ENCODE data around the gene RAPGEF5.
"Not testable (repeated sequence)": the region's sequence is repeated elsewhere in the genome, so short reads cannot be mapped to it uniquely, and the experiment has no call there.

The RAPGEF5 gene

DNA sequence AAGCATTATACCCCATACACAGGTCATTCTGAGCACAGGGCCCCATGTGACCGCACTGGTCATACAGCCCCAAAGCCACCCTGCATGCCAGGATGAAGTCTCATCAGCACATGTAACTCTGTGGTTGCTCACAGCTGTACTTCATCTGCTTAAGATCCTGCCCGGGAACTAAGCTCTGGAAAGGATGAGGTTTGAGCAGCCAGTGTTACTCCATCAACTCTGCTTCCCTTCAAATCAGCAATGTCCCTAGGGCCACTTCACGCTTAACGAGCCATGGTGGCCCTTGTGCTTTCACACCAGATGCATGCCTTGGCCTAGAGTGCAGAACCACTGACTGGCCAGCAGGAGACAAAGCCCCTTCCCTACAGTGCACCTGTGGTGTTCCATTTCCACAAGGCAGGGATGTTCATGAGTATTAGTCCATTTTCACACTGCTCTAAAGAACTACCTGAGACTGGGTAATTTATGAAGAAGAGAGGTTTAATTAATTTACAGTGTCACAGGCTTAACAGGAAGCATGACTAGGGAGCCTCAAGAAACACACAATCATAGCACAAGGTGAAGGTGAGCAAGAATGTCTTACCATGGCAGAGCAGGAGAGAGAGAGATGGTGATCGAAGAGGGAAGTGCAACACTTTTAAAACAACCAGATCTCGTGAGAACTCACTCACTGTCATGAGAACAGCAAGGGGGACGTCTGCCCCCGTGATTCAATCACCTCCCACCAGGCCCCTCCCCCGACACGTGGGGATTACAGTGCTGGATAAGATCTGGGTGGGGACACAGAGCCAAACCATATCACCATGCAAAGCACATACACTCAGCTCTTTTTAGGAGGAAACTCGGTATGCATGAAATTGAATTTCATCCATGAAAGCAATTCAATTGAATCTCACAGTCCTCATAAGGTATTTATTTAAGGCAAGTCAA lies 262.3 kb downstream of the RAPGEF5 start:
- Histone ChIP-seq H3K27me3 (ENCODE audit: control insufficient read depth, insufficient read depth, low read length) (no peaks in the 10 kb centered on the region), H3K9me3 (ENCODE audit: control insufficient read depth, low read length) (no peaks in the 10 kb centered on the region), H3K79me2 (no peaks in the 10 kb centered on the region), H3K4me1 (no peaks in the 10 kb centered on the region), H3K9ac (no peak overlapping the region), H3K4me3 (ENCODE audit: low read depth, low read length) (no peak overlapping the region), H3K4me2 (ENCODE audit: low read length) (no peak overlapping the region), H3K27ac (no peak overlapping the region), H2AFZ (no peak overlapping the region), H3K36me3 (ENCODE audit: control insufficient read depth, insufficient read depth, low read length) (no peaks in the 10 kb centered on the region)
- TF ChIP-seq, protein P1, sequence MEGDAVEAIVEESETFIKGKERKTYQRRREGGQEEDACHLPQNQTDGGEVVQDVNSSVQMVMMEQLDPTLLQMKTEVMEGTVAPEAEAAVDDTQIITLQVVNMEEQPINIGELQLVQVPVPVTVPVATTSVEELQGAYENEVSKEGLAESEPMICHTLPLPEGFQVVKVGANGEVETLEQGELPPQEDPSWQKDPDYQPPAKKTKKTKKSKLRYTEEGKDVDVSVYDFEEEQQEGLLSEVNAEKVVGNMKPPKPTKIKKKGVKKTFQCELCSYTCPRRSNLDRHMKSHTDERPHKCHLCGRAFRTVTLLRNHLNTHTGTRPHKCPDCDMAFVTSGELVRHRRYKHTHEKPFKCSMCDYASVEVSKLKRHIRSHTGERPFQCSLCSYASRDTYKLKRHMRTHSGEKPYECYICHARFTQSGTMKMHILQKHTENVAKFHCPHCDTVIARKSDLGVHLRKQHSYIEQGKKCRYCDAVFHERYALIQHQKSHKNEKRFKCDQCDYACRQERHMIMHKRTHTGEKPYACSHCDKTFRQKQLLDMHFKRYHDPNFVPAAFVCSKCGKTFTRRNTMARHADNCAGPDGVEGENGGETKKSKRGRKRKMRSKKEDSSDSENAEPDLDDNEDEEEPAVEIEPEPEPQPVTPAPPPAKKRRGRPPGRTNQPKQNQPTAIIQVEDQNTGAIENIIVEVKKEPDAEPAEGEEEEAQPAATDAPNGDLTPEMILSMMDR (IDR thresholded peaks at IDR 0.05), result no peak

DNA sequence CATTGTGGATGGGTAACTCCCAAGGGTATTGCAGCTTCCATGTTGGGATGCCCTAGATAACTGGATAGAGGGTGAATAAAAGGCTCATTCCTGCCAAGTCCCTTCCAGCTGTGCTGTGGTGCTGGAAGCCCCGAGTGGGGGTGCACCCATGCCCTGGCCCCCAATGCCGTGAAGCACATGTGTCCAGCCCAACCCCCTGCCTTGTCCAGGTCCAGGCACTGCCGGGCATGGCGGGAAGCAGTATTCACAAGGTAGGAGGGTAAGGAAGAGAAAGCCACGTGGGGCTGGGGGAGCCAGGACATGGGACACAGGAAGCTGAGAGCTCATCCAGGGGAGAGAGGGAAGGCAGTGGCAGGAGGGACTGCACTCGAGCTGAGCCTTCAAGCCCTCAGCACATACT lies 263.0 kb downstream of the RAPGEF5 start:
- H3K27ac ChIP-seq, result no peak overlapping the region
- TF ChIP-seq, protein P1 (IDR thresholded peaks at IDR 0.05), result no peak
- H3K4me2 ChIP-seq (ENCODE audit: low read length), result no peak overlapping the region
- no peaks in the 10 kb centered on the region for H3K27me3 ChIP-seq (ENCODE audit: control insufficient read depth, insufficient read depth, low read length)
- H3K36me3 ChIP-seq (ENCODE audit: control insufficient read depth, insufficient read depth, low read length), result no peaks in the 10 kb centered on the region
- peaks cover 2% of the 10 kb centered on the region for H3K4me1 ChIP-seq
- H3K9ac ChIP-seq, result no peak overlapping the region
- H3K4me3 ChIP-seq (ENCODE audit: low read depth, low read length), result no peak overlapping the region
- H3K9me3 ChIP-seq (ENCODE audit: control insufficient read depth, low read length), result no peaks in the 10 kb centered on the region
- no peaks in the 10 kb centered on the region for H3K79me2 ChIP-seq
- H2AFZ ChIP-seq, result no peak overlapping the region

DNA sequence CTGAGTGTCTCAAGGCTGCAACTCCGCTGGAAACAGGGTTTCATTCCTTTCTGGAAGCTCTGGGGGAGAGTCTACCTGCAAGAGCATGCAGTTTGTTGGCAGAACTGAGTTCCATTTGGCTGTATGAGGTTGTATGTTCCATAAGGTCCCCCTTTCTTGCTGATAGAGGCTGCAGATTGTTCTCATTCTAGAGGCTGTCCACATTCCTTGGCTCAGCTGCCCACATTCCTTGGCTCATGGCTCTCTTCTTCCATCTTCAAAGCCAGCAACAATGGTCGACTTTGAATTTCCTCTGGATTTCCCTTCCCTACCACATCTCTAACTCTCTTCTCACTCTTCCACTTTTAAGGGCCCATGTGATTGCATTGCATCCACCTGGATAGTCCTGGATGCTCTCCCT lies 264.0 kb downstream of the RAPGEF5 start:
- no peak overlapping the region for H2AFZ ChIP-seq
- no peak overlapping the region for H3K27ac ChIP-seq
- H3K9ac ChIP-seq, result no peak overlapping the region
- no peaks in the 10 kb centered on the region for H3K27me3 ChIP-seq (ENCODE audit: control insufficient read depth, insufficient read depth, low read length)
- peaks cover 11% of the 10 kb centered on the region for H3K4me1 ChIP-seq
- no peaks in the 10 kb centered on the region for H3K9me3 ChIP-seq (ENCODE audit: control insufficient read depth, low read length)
- H3K36me3 ChIP-seq (ENCODE audit: control insufficient read depth, insufficient read depth, low read length), result no peaks in the 10 kb centered on the region
- no peak overlapping the region for H3K4me3 ChIP-seq (ENCODE audit: low read depth, low read length)
- H3K4me2 ChIP-seq (ENCODE audit: low read length), result no peak overlapping the region
- TF ChIP-seq, protein P1 (IDR thresholded peaks at IDR 0.05), result no peak
- H3K79me2 ChIP-seq, result no peaks in the 10 kb centered on the region

DNA sequence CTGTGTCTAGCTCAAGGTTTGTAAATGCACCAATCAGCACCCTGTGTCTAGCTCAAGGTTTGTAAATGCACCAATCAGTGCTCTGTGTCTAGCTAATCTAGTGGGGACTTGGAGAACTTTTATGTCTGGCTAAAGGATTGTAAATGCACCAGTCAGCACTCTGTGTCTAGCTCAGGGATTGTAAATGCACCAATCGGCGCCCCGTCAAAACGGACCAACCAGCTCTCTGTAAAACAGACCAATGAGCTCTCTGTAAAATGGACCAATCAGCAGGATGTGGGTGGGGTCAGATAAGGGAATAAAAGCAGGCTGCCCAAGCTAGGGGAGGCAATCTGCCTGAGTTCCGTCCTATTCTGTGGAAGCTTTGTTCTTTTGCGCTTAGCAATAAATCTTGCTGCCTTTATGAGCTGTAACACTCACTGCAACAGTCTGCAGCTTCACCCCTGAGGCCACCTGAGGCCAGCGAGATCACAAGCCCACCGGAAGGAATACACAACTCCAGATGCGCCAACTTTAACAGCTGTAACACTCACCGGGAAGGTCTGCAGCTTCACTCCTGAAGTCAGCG lies 265.9 kb downstream of the RAPGEF5 start:
- H3K4me3 ChIP-seq (ENCODE audit: low read depth, low read length); H3K27me3 ChIP-seq (ENCODE audit: control insufficient read depth, insufficient read depth, low read length); H3K27ac ChIP-seq; H3K79me2 ChIP-seq; H3K9me3 ChIP-seq (ENCODE audit: control insufficient read depth, low read length); H2AFZ ChIP-seq; H3K9ac ChIP-seq; H3K4me2 ChIP-seq (ENCODE audit: low read length); H3K36me3 ChIP-seq (ENCODE audit: control insufficient read depth, insufficient read depth, low read length): not testable (repeated sequence)
- peaks cover 14% of the 10 kb centered on the region for H3K4me1 ChIP-seq

DNA sequence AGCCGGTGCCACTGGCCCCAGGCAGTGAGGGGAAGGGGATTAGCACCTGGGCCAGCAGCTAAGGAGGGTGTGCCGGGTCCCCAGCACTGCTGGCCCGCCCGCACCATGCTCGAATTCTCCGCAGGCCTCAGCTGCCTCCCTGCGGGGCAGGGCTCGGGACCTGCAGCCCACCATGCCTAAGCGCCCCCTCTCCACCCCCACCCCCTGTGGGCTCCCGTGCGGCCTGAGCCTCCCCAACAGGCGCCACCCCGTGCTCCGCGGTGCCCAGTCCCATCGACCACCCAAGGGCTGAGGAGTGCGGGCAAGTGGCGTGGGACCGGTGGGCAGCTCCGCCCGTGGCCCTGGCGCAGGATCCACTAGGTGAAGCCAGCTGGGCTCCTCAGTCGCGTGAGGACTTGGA lies 266.4 kb downstream of the RAPGEF5 start:
- Histone ChIP-seq H3K27ac (no peak overlapping the region), H3K4me2 (ENCODE audit: low read length) (no peak overlapping the region), H3K79me2 (no peaks in the 10 kb centered on the region), H3K9ac (no peak overlapping the region), H2AFZ (no peak overlapping the region), H3K4me1 (peaks cover 14% of the 10 kb centered on the region), H3K9me3 (ENCODE audit: control insufficient read depth, low read length) (no peaks in the 10 kb centered on the region), H3K4me3 (ENCODE audit: low read depth, low read length) (no peak overlapping the region), H3K36me3 (ENCODE audit: control insufficient read depth, insufficient read depth, low read length) (no peaks in the 10 kb centered on the region), H3K27me3 (ENCODE audit: control insufficient read depth, insufficient read depth, low read length) (no peaks in the 10 kb centered on the region)
- TF ChIP-seq, protein P1 (IDR thresholded peaks at IDR 0.05), result no peak

Data from parathyroid adenoma (tissue), 2 donors.